Kidney (tissue), 14 donors: ENCODE data around the gene SESN3. TPM values are rescaled to one million over a fixed set of nuclear protein-coding genes. Genes with fewer than 3 reads are reported as not detected.

Experiments
- DNase-seq, 5 donors: peaks; one replicate each; pipeline ENCODE4 v3.0.0-alpha.2; 2013 to 2020
- FAIRE-seq: peaks from 2 replicates; lab custom pipeline; 2012; peaks lifted over from hg19 to GRCh38; lab: Jason Lieb, UNC
- H3K27ac ChIP-seq, 2 donors: one replicate each; pipeline ENCODE4 v1.7.0; 2013; ENCODE audit warnings: low read depth in 2 of 2, low read length in 2 of 2, inconsistent platforms in 1 of 2
- H3K27me3 ChIP-seq: one replicate; pipeline ENCODE4 v1.7.1; 2013; ENCODE audit warnings: low read length, inconsistent platforms; ENCODE audit not compliant: control insufficient read depth, insufficient read depth
- H3K36me3 ChIP-seq, 3 donors: one replicate each; pipeline versions ENCODE4 v1.7.0 to v1.7.1; 2013; ENCODE audit warnings: low read length in 3 of 3, control low read depth in 1 of 3, inconsistent platforms in 1 of 3; ENCODE audit not compliant: insufficient read depth in 3 of 3, control insufficient read depth in 2 of 3
- H3K4me1 ChIP-seq, 3 donors: one replicate each; pipeline versions ENCODE4 v1.7.0 to v1.7.1; 2013; ENCODE audit warnings: low read length in 3 of 3, inconsistent platforms in 1 of 3, low read depth in 1 of 3; ENCODE audit not compliant: control insufficient read depth in 2 of 3, insufficient read depth in 2 of 3
- H3K4me3 ChIP-seq, 3 donors: one replicate each; pipeline versions ENCODE4 v1.7.0 to v1.8.1; 2013; ENCODE audit warnings: low read length in 3 of 3, control low read depth in 1 of 3, inconsistent platforms in 1 of 3
- H3K9ac ChIP-seq, 3 donors: one replicate each; pipeline versions ENCODE4 v1.7.0 to v1.7.1; 2013; ENCODE audit warnings: low read length in 3 of 3, control low read depth in 1 of 3, inconsistent platforms in 1 of 3
- H3K9me3 ChIP-seq, 3 donors: one replicate each; pipeline versions ENCODE4 v1.7.0 to v1.7.1; 2013; ENCODE audit warnings: low read length in 3 of 3, control low read depth in 1 of 3, inconsistent platforms in 1 of 3; ENCODE audit not compliant: control insufficient read depth in 2 of 3, insufficient read depth in 1 of 3
- CTCF ChIP-seq: IDR thresholded peaks from 3 replicates; pipeline ENCODE4 v1.5.1; 2012; ENCODE audit warnings: mild to moderate bottlenecking, moderate library complexity, borderline replicate concordance; ENCODE audit not compliant: insufficient read depth; ENCODE audit errors: extremely low read depth
- intact Hi-C: fragments of 100-400 bp; cut with DNase I; formaldehyde crosslinking; loops from one replicate; pipeline ENCODE4 v1.11.1; 2022
- polyA plus RNA-seq: library from polyadenylated mRNA; stranded (reverse); fragments of 350-450 nt; fragmentation: Illumina TruSeq; extraction: RNeasy Lipid Tissue Mini Kit (QIAGEN cat#74804); gene quantifications from one replicate; pipeline ENCODE4 v1.2.3, GENCODE V29; 2014; ENCODE audit warnings: low read depth, low replicate concordance; ENCODE audit not compliant: insufficient read depth
- total RNA-seq: library from RNA; stranded (reverse); fragmentation: NEBNext Ultra II Directional; extraction: Animal tissue kit (Norgen Biotek cat#: 25700); gene quantifications from one replicate; pipeline ENCODE4 v1.2.1, GENCODE V29; 2021
- donor health status: control.
- donor health status: control.
- donor health status: control.
- donor health status: control.
- donor health status: control.
- donor health status: DM: yes; HTN: yes; CAD: no.
- donor health status: Normal renal cell carcinoma (clear cell type).

Gene SESN3
- total and polyA plus RNA-seq, 2 donors from 2014 or later = 5.1 to 50.1 TPM

GRCh38 chr11:95256321-95256779 is 25.3 kb upstream of the SESN3 start:
- intact Hi-C loops = no loop called here
- DNase-seq (peak in 1 of 5 donors; percentile 30), FAIRE-seq (no peak)
- no peaks in the 10 kb centered on the region for H3K9me3 ChIP-seq
- H3K9ac ChIP-seq = no peak overlapping the region
- no peak for TF ChIP-seq CTCF
- H3K4me1 ChIP-seq = peaks cover 4 to 12% (median 5%) of the 10 kb centered on the region in 3 donors
- no peaks in the 10 kb centered on the region for H3K36me3 ChIP-seq
- no peaks in the 10 kb centered on the region for H3K27me3 ChIP-seq
- H3K4me3 ChIP-seq = no peak overlapping the region
- no peak overlapping the region for H3K27ac ChIP-seq

DNA sequence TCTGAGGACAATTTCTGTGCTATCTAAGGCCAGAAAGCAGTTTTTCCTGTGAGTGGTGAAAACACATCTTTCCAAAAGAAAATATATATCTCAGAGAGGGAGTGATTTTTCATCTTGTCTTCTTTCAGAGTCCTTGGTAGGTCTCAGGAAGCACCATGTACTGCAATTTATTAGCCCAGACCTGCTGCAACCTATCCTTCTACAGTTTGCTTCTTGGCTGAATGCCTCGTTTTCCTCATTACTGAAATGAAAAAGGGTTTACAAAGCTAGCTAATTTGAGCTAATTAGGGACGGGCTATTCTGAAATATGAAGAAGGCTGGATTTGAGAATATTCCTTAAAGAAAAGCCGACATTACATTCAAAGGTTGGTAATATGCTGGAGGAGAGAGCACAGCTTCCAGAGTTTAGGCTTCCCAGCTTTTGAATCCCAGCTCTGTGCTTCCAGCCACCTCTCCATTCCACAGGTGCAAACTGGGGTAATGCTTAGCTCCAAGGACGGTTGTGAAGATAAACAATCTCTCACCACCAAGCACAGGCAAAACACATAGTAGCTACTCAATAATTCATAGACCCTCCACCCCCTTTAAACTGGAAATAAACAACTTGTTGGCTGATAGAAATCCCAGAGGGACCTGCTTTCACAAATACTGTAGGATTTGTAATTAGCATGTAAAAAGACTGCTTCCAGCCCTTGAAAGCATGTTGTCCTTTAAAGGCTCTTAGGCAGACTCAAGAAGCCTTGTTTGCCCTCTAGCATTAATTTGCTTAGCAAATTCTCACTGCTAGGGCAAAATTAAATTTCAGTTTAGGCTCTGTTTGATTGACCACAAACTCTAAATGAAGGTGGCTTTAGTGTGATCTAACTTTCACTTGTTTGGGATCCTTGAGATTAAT is 24.5 kb upstream of the SESN3 start:
- Histone ChIP-seq H3K27me3 (no peaks in the 10 kb centered on the region), H3K4me3 (no peak overlapping the region), H3K9me3 (no peaks in the 10 kb centered on the region), H3K4me1 (peaks cover 4 to 12% (median 5%) of the 10 kb centered on the region in 3 donors), H3K36me3 (no peaks in the 10 kb centered on the region), H3K27ac (no peak overlapping the region), H3K9ac (no peak overlapping the region)
- TF ChIP-seq CTCF = no peak
- peak in 2 of 5 donors; percentile 25 to 31 for DNase-seq
- FAIRE-seq = no peak
- intact Hi-C loops = no loop called here

DNA sequence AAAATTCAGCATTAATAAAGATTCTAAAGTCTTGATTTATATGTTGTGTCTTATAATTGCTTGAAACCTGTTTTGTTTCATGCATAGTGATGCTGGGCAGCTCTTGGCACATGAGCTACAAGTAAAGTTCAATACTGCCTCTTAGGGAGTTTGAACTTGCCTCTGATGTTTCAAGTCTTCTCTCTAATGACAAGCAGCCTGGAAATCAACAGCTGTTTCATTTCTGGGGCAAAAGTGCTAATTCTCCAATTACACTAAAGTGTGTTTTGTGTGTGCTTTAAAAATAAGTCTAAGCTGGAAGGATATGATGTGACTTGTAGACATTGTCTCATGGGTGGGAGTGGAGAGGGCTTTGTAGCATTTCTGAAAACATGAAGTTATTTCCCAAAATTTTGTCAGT is 23.7 kb upstream of the SESN3 start:
- intact Hi-C loops = no loop called here
- TF ChIP-seq CTCF = no peak
- Histone ChIP-seq H3K9me3 (no peaks in the 10 kb centered on the region), H3K36me3 (no peaks in the 10 kb centered on the region), H3K27ac (peak overlapping the region in 1 of 2 donors; percentile 10), H3K9ac (no peak overlapping the region), H3K4me1 (peaks cover 4 to 12% (median 5%) of the 10 kb centered on the region in 3 donors), H3K27me3 (no peaks in the 10 kb centered on the region), H3K4me3 (no peak overlapping the region)
- DNase-seq = peak in 2 of 5 donors; percentile 65
- FAIRE-seq = no peak
